Testis (tissue), 3 donors: ENCODE data around the gene WIPF1. TPM values are rescaled to one million over a fixed set of nuclear protein-coding genes. Genes with fewer than 3 reads are reported as not detected.

Experiments
- DNase-seq: peaks from one replicate; pipeline ENCODE4 v3.0.0-alpha.2; 2019
- H3K27ac ChIP-seq, 2 donors: fragments of 200-600 bp; sonication (generic); one replicate each; pipeline ENCODE4 v1.5.1; 2019
- H3K27me3 ChIP-seq: fragments of 200-600 bp; sonication (generic); one replicate; pipeline ENCODE4 v1.5.1; 2019
- H3K36me3 ChIP-seq: fragments of 200-600 bp; sonication (generic); one replicate; pipeline ENCODE4 v1.5.1; 2017; ENCODE audit warnings: low read depth; ENCODE audit errors: missing control alignments
- H3K4me1 ChIP-seq: fragments of 200-600 bp; sonication (generic); one replicate; pipeline ENCODE4 v1.5.1; 2019
- H3K4me3 ChIP-seq, 2 donors: fragments of 200-600 bp; sonication (generic); one replicate each; pipeline ENCODE4 v1.5.1; 2017 to 2019
- H3K9me3 ChIP-seq: fragments of 200-600 bp; sonication (generic); one replicate; pipeline ENCODE4 v1.5.1; 2017
- POLR2A ChIP-seq: fragments of 450-650 bp; IDR thresholded peaks from one replicate; pipeline ENCODE4 v1.6.1; 2017; ENCODE audit warnings: antibody characterized with exemption, mild to moderate bottlenecking, moderate library complexity
- WGBS, 2 donors: methylation state at CpG; one replicate each; pipeline ENCODE4 v1.1.5; 2018; 5-methylcytosine and 5-hydroxymethylcytosine counted together
- intact Hi-C: fragments of 100-400 bp; cut with DNase I; formaldehyde crosslinking; loops from one replicate; pipeline ENCODE4 v1.15.1; 2023; ENCODE audit warnings: low total_unique reads
- polyA plus RNA-seq: library from polyadenylated mRNA; stranded (reverse); fragments of 350-450 nt; fragmentation: Illumina TruSeq; extraction: RNeasy Lipid Tissue Mini Kit (QIAGEN cat#74804); gene quantifications from one replicate; pipeline ENCODE4 v1.2.3, GENCODE V29; 2014; ENCODE audit warnings: low read depth, low replicate concordance; ENCODE audit not compliant: insufficient read depth
- total RNA-seq, 2 donors: library from RNA; depleted of rRNA; stranded (reverse); fragments of >200 nt; gene quantifications; one replicate each; pipeline ENCODE4 v1.2.3, GENCODE V29; 2016
- TF ChIP-seq, protein P1 (sequence below), 3 experiments: fragments of 450-650 bp in 2 of 3; fragments of 200-600 bp in 1 of 3; sonication (generic) in 1 of 3; IDR thresholded peaks; one replicate each; pipeline ENCODE4 v1.5.1; 2016 to 2019; ENCODE audit warnings: antibody characterized with exemption in 3 of 3, mild to moderate bottlenecking in 2 of 3, moderate library complexity in 1 of 3

Gene WIPF1
- total and polyA plus RNA-seq, 3 donors from 2014 or later = 8.5 to 16.9 (median 11.1) TPM

- no peak overlapping the region for H3K4me3 ChIP-seq
- TF ChIP-seq, protein P1, sequence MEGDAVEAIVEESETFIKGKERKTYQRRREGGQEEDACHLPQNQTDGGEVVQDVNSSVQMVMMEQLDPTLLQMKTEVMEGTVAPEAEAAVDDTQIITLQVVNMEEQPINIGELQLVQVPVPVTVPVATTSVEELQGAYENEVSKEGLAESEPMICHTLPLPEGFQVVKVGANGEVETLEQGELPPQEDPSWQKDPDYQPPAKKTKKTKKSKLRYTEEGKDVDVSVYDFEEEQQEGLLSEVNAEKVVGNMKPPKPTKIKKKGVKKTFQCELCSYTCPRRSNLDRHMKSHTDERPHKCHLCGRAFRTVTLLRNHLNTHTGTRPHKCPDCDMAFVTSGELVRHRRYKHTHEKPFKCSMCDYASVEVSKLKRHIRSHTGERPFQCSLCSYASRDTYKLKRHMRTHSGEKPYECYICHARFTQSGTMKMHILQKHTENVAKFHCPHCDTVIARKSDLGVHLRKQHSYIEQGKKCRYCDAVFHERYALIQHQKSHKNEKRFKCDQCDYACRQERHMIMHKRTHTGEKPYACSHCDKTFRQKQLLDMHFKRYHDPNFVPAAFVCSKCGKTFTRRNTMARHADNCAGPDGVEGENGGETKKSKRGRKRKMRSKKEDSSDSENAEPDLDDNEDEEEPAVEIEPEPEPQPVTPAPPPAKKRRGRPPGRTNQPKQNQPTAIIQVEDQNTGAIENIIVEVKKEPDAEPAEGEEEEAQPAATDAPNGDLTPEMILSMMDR (IDR thresholded peaks at IDR 0.05) = no peak
- no peak for TF ChIP-seq POLR2A
- no peaks in the 10 kb centered on the region for H3K9me3 ChIP-seq
- H3K4me1 ChIP-seq = peaks cover 16% of the 10 kb centered on the region
- H3K27me3 ChIP-seq = no peaks in the 10 kb centered on the region
- H3K36me3 ChIP-seq = no peaks in the 10 kb centered on the region
- H3K27ac ChIP-seq = peak overlapping the region in 1 of 2 donors; percentile 70
- intact Hi-C loops = no loop called here
- DNase-seq = no peak
- 55 to 64% methylated on average over 12 to 13 of the region's 13 CpGs for WGBS, 2 donors
These were observed 36.8 kb upstream of the WIPF1 start for GRCh38 chr2:174634130-174635014.

GRCh38 chr2:174633623-174633930 is 36.0 kb upstream of the WIPF1 start:
- no peak for DNase-seq
- Histone ChIP-seq H3K4me3 (no peak overlapping the region), H3K4me1 (peaks cover 16% of the 10 kb centered on the region), H3K36me3 (no peaks in the 10 kb centered on the region), H3K27me3 (no peaks in the 10 kb centered on the region), H3K27ac (peak overlapping the region; percentile 42 to 70), H3K9me3 (no peaks in the 10 kb centered on the region)
- WGBS, 2 donors = 42 to 50% methylated on average over 8 of the region's 8 CpGs
- intact Hi-C loops = no loop called here
- no peak for TF ChIP-seq POLR2A
- TF ChIP-seq, protein P1 (IDR thresholded peaks at IDR 0.05) = no peak

GRCh38 chr2:174632841-174633622 is 35.4 kb upstream of the WIPF1 start:
- no peak for DNase-seq
- Histone ChIP-seq H3K27me3 (no peaks in the 10 kb centered on the region), H3K4me1 (peaks cover 16% of the 10 kb centered on the region), H3K4me3 (no peak overlapping the region), H3K27ac (peak overlapping the region; percentile 42 to 70), H3K9me3 (no peaks in the 10 kb centered on the region), H3K36me3 (no peaks in the 10 kb centered on the region)
- intact Hi-C loops = no loop called here
- TF ChIP-seq POLR2A = no peak
- TF ChIP-seq, protein P1 (IDR thresholded peaks at IDR 0.05) = no peak
- 33 to 45% methylated on average over 7 of the region's 7 CpGs for WGBS, 2 donors

- DNase-seq = no peak
- intact Hi-C loops = no loop called here
- TF ChIP-seq POLR2A = no peak
- TF ChIP-seq, protein P1 (IDR thresholded peaks at IDR 0.05) = no peak
- Histone ChIP-seq H3K27ac (no peak overlapping the region), H3K4me1 (peaks cover 16% of the 10 kb centered on the region), H3K27me3 (no peaks in the 10 kb centered on the region), H3K4me3 (no peak overlapping the region), H3K9me3 (no peaks in the 10 kb centered on the region), H3K36me3 (no peaks in the 10 kb centered on the region)
- 86 to 87% methylated on average over 11 of the region's 11 CpGs for WGBS, 2 donors
These were observed 33.7 kb upstream of the WIPF1 start for GRCh38 chr2:174631009-174631981.
